GM15510 (cell line): ENCODE data around the gene MAPK8IP1.

Source experiments
- POLR2A ChIP-seq: IDR thresholded peaks from 3 replicates; pipeline ENCODE4 v1.6.1; 2011; ENCODE audit warnings: borderline replicate concordance; ENCODE audit not compliant: insufficient read length; ENCODE audit errors: extremely low read depth

Gene MAPK8IP1

DNA sequence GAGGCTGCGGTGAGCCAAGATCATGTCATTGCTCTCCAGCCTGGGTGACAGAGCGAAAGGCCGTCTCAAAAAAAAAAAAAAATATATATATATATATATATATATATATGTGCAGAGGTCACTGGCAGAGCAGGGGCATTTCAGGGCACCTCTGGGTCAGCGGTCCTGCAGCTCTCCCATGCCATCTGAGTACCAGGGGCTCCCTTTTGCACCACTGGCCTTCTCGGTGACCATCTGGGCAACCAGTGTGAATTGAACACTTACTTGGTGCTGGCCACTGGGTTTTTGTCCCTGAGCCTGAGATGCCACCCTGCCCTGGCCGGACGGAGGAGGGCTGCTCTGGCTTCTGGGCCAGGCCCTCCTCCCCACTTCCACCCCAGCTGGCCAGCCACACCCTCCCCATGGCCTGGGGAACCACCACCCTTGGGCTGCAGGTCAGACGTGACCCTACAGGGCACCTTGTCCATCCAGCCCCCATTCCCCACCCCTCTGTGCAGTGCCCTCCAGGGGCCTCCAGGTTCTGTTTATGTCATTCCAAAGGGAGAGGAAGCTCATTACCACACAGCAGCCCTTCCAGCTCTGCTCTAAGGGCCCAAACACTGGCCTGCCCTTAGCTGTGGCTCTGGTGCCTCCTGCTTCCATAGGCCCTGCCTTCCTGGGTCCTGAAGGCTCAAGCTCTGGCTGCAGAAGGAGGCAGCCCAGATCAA, 10.3 kb downstream of the MAPK8IP1 start:
- no peak for TF ChIP-seq POLR2A

DNA sequence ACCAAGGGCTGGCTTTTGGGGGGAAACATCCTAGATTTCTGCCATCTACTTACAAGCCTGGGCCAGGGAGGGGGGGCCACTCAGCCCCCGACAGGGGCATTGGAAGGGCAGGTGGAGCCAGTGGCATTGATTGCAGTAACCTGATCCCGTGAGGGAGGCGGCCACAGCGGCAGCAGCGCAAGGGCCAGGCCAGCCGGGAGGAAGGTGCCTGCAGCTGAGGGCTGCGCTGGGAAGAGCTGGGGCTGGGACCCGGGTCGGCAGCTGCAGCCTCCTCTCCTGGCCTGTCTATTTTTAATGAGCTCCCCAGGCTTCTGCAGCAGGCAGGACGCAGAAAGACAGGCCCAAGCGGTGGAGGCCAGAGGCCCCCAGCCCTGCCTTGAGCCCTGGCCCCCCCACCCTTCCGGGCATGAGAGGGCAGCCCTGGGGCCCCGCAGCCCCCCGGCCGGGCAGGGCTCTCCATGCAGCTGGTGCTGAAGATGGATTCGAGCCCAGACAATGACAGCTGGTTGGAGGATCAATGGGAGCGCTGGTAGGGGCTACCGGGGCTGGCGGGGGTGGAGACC, 11.1 kb downstream of the MAPK8IP1 start:
- TF ChIP-seq POLR2A = no peak

GRCh38 chr11:45897556-45897955, 12.1 kb downstream of the MAPK8IP1 start:
- no peak for TF ChIP-seq POLR2A

DNA sequence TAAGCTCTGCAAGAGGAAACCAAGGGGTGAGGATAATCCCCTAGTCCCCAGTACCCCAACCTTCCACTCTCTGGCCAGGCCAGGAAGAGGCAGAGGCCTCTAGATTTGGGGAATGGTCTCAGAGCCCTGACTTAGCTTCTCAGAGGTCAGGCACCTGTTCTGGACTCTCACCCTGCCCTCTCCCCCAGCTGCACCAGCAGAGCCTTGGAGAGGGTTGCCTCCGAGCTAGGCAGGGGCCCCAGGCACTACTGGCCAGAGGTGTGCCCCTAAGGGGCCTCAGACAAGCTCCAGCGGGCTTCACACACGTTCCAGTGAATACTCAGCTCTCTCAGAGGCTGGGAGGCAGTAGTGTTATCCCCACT, 13.6 kb downstream of the MAPK8IP1 start:
- TF ChIP-seq POLR2A = no peak

DNA sequence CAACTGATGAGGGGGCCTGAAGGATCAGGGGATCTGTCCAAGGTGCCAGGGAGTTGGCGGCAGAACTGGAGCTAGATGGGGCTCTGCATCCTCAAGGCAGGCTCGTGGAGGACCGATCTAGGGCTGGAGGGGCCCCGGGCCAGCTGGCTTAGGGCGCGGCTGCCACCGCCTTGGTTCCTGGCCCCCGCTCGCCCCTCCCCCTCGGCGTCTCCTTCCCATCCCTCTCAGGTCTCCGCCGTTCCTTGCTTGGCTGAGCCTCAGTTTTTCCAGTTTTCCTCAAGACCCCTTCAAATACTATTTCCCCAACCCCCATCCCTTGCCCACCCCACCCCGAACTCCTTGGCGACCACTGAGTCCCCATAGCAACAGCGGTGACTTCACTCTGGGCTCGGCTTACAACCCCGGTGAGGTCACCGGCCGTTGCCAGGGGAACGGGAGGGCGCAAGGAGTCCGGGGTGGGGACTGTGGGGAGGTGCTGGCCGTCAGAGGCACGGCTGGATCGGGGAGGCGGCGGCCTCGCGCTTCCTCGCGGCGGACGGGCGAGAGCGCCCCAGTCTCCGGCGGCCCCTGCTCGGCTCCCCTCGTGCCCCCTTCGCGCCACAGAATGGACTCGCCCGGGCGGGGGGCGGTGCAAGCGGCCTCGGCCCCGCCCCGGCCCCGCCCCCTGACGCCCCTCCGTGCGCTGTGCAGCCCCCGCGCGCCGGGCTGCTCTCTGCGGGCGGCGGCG, 14.2 kb downstream of the MAPK8IP1 start:
- TF ChIP-seq POLR2A = no peak

DNA sequence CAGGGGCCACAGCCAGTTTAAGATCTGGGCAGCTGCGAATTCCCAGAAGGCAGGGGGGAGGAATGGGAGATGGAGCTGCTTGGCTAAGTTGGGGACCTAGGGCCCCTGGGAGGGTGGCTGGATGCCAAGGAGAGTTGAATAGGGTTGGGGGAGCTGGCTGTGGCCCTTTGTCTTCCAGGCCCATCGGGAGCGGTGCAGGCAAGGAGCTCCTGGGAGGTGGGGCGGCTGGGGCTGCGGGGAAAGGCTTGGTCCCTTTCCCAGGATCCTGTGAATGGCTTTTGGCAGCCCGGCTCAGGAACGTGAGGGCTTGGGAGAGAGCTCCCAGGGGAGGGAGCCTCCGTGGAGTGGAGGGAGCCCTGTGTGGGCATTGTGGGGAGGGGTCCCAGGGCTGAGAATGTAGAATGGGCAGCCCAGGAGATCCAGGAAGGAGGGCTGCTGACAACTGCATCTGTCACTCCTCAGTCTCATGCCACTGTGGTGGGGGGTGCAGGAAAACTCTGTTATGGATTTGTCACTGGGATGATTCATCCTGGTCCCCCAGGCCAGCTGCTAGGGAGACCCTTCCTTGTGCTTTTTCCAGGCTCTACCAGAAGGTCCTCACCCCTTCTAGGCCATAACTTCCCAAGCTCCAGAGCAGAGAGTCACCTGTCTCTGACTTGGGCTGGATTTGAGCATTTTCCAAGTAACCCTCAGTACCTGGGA, 15.6 kb downstream of the MAPK8IP1 start:
- no peak for TF ChIP-seq POLR2A

DNA sequence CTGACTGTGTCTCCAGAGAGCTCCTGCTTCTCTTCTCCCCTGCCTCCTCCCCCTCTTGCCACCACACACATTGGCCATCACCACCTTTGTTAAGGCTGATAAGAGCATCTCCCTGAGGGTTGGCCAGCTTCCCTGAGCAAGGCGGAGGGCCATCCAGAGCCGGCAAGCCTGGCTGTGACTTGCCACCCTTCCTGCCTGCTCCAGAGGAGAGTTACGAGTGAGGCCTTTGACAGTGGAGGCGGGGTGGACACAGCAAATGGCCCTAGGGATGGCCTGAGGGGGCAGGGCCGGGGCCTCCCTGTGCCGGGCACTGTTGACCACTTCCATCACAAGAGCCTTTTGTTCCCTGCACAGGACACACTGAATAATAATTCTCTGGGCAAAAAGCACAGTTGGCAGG, 16.2 kb downstream of the MAPK8IP1 start:
- no peak for TF ChIP-seq POLR2A

DNA sequence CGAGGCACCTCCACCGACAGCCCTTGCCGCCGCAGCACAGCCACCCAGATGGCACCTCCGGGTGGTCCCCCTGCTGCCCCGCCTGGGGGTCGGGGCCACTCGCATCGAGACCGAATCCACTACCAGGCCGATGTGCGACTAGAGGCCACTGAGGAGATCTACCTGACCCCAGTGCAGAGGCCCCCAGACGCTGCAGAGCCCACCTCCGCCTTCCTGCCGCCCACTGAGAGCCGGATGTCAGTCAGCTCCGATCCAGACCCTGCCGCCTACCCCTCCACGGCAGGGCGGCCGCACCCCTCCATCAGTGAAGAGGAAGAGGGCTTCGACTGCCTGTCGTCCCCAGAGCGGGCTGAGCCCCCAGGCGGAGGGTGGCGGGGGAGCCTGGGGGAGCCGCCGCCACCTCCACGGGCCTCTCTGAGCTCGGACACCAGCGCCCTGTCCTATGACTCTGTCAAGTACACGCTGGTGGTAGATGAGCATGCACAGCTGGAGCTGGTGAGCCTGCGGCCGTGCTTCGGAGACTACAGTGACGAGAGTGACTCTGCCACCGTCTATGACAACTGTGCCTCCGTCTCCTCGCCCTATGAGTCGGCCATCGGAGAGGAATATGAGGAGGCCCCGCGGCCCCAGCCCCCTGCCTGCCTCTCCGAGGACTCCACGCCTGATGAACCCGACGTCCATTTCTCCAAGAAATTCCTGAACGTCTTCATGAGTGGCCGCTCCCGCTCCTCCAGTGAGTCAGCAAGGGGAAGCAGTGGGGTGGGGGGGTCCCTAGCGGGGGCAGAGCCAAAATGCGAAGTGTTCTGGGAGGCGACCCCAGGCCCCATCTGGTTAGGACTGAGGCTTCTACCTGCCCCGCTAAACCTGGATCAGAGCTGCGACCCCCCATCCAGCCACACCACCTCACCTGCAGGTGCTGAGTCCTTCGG, 17.3 kb downstream of the MAPK8IP1 start:
- no peak for TF ChIP-seq POLR2A

GRCh38 chr11:45904309-45904915, 19.0 kb downstream of the MAPK8IP1 start:
- no peak for TF ChIP-seq POLR2A

DNA sequence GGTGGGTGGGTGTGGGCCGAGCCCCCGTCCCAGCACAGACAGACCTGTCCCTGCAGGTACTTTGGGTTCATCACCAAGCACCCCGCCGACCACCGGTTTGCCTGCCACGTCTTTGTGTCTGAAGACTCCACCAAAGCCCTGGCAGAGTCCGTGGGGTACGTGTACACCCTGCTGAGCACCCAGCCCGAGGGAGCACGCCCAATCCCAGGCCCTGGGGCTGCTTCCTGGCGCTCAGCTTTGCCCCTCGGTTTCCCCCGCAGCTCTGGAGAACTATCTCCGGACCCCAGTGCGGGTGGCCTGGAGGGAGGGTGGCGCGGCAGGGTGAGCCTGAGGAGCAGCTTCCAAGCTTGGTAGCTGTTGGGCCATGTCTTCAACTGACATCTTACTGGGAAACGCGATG, 19.6 kb downstream of the MAPK8IP1 start:
- TF ChIP-seq POLR2A = no peak

DNA sequence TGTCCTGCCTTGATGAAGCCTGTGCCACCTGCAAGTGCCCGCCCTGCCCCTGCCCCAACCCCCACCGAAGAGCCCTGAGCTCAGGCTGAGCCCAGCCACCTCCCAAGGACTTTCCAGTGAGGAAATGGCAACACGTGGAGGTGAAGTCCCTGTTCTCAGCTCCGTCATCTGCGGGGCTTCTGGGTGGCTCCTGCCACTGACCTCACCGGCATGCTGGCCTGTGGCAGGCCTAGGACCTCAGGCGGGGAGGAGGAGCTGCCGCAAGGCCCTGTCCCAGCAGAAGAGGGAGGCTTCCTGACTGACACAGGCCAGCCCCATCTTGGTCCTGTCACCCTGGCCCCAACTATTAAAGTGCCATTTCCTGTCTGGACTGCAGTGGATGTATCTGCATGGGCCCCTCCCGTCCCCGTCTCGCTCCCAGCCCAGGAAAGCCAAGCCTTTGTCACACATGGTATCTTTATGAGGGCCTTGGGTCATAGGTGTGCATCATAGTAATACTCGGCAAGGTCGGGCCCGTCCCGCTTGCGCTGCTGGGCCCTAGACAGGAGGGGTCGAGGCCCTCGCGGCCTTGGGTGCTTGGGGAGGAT, 20.7 kb downstream of the MAPK8IP1 start:
- TF ChIP-seq POLR2A = no peak

DNA sequence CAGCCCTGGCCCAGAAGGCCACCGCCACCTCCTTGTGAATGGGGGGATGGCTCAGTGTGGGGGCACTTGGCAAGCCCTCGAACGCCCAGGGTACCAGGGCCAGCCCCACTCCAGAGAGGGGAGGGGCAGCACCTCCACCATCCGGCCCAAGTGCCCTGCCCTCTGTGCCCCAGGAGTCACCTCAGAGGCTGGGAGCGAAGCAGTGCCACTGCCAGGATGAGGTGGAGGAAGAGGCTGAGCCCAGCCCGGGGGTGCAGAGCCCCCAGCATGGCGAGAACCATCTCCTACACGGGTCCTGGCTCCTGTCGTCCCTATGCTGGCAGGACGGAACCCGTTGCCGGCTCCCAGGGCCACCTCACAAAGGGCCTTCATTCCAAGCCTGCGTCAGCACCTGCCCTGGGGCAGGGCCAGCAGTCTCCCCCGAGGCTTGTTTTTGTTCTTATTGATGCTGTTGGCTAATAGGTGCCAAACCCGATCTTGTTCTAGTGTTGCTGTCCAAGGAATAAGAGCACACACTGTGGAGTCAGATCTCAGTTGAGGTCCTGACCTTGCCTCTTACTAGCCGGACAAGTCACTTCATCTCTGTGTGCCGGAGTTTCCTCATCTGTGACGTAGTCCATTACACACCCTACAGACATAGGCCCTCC, 21.6 kb downstream of the MAPK8IP1 start, which contains the start of gene FREY1:
Gene FREY1 (minus strand): TSS at position 307 of the 647 bp plus-strand sequence. CDS start 26 bp downstream, at position 281.
- no peak for TF ChIP-seq POLR2A

DNA sequence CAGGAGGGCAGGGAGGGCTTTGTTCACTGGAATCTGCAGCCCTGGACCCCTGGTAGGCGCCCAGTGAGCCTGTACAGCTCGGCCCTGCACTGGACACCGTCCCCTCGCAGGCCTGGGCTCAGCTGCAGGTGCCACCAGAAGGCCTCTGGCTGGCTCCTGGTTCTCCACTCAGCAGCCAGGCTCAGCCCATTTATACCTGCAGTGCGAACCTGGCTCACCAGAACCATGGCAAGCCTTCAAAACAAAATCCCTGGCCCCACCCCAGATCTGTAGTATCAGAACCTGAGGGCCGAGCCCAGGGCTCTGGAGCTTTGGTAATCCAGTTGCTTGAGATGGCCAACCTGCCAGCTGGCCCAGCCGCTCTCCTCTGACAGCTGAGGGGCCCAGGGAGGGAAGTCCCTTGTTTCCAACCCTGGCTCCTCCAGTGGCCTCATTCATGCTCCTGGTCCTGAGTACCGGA, 22.5 kb downstream of the MAPK8IP1 start:
- no peak for TF ChIP-seq POLR2A

- no peak for TF ChIP-seq POLR2A
Measured at GRCh38 chr11:45909594-45910475, 24.4 kb downstream of the MAPK8IP1 start.
